Fibroblast of skin of back (primary cell): ENCODE data around the gene UCP3.

ENCODE experiments used
- DNase-seq: peaks from one replicate; pipeline ENCODE4 v3.0.0-alpha.2; 2013

The UCP3 gene

DNA sequence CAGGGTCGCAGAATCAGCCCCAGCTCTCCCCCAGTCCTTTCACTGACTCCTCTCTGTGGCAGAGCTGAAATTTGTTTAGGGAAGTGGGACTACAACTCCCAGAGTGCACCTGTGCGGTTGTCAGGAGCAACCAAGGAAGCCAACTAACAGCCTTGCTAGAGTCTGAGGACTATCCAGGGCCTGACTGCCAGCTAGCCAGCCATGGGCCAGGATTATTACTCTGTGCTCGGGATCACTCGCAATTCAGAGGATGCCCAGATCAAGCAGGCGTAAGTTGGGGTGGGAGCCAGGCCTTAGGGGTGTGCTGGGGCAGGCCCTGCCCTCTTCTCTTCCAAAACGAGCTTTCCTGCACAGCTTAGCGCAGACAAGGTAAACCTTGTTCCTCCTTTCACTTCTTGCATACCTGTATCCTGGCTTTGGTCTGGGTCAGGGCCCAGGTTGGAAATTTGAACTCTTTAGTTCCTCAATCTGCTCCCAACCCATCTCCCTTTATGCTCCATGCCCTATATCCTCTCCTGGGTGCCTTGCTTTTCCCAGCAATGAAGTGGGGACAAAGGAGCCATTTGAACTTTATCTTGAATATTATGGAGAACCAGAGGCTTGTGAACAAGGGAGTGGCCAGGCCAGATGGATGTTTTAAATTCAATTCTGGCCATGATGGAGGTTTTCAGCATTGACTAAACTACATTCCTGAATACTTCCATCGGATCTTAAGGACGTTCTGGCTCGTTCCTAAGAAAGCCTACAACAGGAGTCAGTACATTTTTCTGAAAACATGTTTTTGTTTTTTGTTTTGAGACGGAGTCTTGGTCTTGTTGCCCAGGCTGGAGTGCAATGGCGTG is 57.8 kb downstream of the UCP3 start, which contains the start of gene DNAJB13:
Gene DNAJB13 (plus strand): TSS at position 158 of the 842 bp plus-strand sequence. CDS start 44 bp downstream, at position 202.
- peak; percentile 48 for DNase-seq
